Uterus (tissue), 4 donors: ENCODE data around the gene SCYL1. TPM values are rescaled to one million over a fixed set of nuclear protein-coding genes. Genes with fewer than 3 reads are reported as not detected.

Source experiments
- DNase-seq, 2 donors: peaks; one replicate each; pipeline ENCODE4 v3.0.0-alpha.2; 2019 to 2020
- H3K27ac ChIP-seq, 2 donors: fragments of 200-600 bp; sonication (generic); 1 replicate in 1 of 2; 2 replicates in 1 of 2; pipeline ENCODE4 v1.5.1; 2016 to 2018
- H3K27me3 ChIP-seq, 2 donors: fragments of 200-600 bp; sonication (generic); one replicate each; pipeline ENCODE4 v1.5.1; 2018 to 2019; ENCODE audit warnings: control low read depth in 1 of 2
- H3K36me3 ChIP-seq, 2 donors: fragments of 200-600 bp; sonication (generic); one replicate each; pipeline ENCODE4 v1.5.1; 2019; ENCODE audit warnings: control low read depth in 1 of 2
- H3K4me1 ChIP-seq, 2 donors: fragments of 200-600 bp; sonication (generic); one replicate each; pipeline ENCODE4 v1.5.1; 2018 to 2019; ENCODE audit warnings: control low read depth in 1 of 2
- H3K4me3 ChIP-seq, 2 donors: fragments of 200-600 bp; sonication (generic); 1 replicate in 1 of 2; 2 replicates in 1 of 2; pipeline ENCODE4 v1.5.1; 2018 to 2019; ENCODE audit warnings: mild to moderate bottlenecking in 1 of 2
- H3K9me3 ChIP-seq, 2 donors: fragments of 200-600 bp; sonication (generic); one replicate each; pipeline ENCODE4 v1.5.1; 2019; ENCODE audit warnings: control low read depth in 1 of 2
- POLR2A ChIP-seq, 2 donors: fragments of 450-650 bp; IDR thresholded peaks; one replicate each; pipeline ENCODE4 v1.6.1; 2016; ENCODE audit warnings: antibody characterized with exemption in 2 of 2, mild to moderate bottlenecking in 1 of 2, moderate library complexity in 1 of 2
- intact Hi-C: fragments of 100-400 bp; cut with DNase I; formaldehyde crosslinking; loops from one replicate; pipeline ENCODE4 v1.15.1; 2023; ENCODE audit warnings: low total_unique reads
- total RNA-seq, 4 donors: library from RNA; depleted of rRNA in 3 of 4; stranded (reverse); fragments of >200 nt in 3 of 4; gene quantifications; one replicate each; pipeline versions ENCODE4 v1.1.0 to v1.2.4, GENCODE V29; 2014 to 2023
- TF ChIP-seq, protein P1 (sequence below), 4 experiments: fragments of 200-600 bp in 2 of 4; fragments of 450-650 bp in 2 of 4; sonication (generic) in 2 of 4; IDR thresholded peaks; one replicate each; pipeline ENCODE4 v1.5.1; 2016 to 2019; ENCODE audit warnings: antibody characterized with exemption in 4 of 4, mild to moderate bottlenecking in 2 of 4, moderate library complexity in 1 of 4
- donor health status: DM: yes; HTN: yes; CAD: no.

Gene SCYL1
- total RNA-seq, 4 donors from 2014 or later: 28.8 to 101 (median 70.1) TPM

- Histone ChIP-seq H3K36me3 (no peaks in the 10 kb centered on the region), H3K4me3 (peak overlapping the region; percentile 85 to 90), H3K9me3 (no peaks in the 10 kb centered on the region), H3K27me3 (no peaks in the 10 kb centered on the region), H3K27ac (peak overlapping the region; percentile 96 to 97), H3K4me1 (peaks cover 0 to 6% of the 10 kb centered on the region in 2 donors)
- no peak for TF ChIP-seq POLR2A (IDR thresholded peaks at IDR 0.05)
- TF ChIP-seq, protein P1, sequence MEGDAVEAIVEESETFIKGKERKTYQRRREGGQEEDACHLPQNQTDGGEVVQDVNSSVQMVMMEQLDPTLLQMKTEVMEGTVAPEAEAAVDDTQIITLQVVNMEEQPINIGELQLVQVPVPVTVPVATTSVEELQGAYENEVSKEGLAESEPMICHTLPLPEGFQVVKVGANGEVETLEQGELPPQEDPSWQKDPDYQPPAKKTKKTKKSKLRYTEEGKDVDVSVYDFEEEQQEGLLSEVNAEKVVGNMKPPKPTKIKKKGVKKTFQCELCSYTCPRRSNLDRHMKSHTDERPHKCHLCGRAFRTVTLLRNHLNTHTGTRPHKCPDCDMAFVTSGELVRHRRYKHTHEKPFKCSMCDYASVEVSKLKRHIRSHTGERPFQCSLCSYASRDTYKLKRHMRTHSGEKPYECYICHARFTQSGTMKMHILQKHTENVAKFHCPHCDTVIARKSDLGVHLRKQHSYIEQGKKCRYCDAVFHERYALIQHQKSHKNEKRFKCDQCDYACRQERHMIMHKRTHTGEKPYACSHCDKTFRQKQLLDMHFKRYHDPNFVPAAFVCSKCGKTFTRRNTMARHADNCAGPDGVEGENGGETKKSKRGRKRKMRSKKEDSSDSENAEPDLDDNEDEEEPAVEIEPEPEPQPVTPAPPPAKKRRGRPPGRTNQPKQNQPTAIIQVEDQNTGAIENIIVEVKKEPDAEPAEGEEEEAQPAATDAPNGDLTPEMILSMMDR (IDR thresholded peaks at IDR 0.05): no peak
- DNase-seq: no peak
- intact Hi-C loops: no loop called here
Observed at GRCh38 chr11:65501186-65501471, 23.8 kb upstream of the SCYL1 start.

- Histone ChIP-seq H3K27me3 (no peaks in the 10 kb centered on the region), H3K4me1 (peaks cover 0 to 9% of the 10 kb centered on the region in 2 donors), H3K4me3 (peak overlapping the region; percentile 85 to 90), H3K36me3 (no peaks in the 10 kb centered on the region), H3K9me3 (no peaks in the 10 kb centered on the region), H3K27ac (peak overlapping the region; percentile 96 to 97)
- no peak for DNase-seq
- intact Hi-C loops: no loop called here
- TF ChIP-seq, protein P1 (IDR thresholded peaks at IDR 0.05): no peak
- peak; percentile 12 to 32 for TF ChIP-seq POLR2A (IDR thresholded peaks at IDR 0.05)
Observed at GRCh38 chr11:65501472-65502273, 23.2 kb upstream of the SCYL1 start.

DNA sequence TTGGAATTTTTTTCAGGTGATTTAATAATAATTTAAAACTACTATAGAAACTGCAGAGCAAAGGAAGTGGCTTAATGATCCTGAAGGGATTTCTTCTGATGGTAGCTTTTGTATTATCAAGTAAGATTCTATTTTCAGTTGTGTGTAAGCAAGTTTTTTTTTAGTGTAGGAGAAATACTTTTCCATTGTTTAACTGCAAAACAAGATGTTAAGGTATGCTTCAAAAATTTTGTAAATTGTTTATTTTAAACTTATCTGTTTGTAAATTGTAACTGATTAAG lies 22.7 kb upstream of the SCYL1 start:
- Histone ChIP-seq H3K4me1 (peaks cover 0 to 9% of the 10 kb centered on the region in 2 donors), H3K9me3 (no peaks in the 10 kb centered on the region), H3K36me3 (no peaks in the 10 kb centered on the region), H3K4me3 (peak overlapping the region; percentile 85 to 90), H3K27ac (peak overlapping the region; percentile 96 to 97), H3K27me3 (no peaks in the 10 kb centered on the region)
- no peak for DNase-seq
- intact Hi-C loops: no loop called here
- TF ChIP-seq, protein P1 (IDR thresholded peaks at IDR 0.05): no peak
- no peak for TF ChIP-seq POLR2A (IDR thresholded peaks at IDR 0.05)

DNA sequence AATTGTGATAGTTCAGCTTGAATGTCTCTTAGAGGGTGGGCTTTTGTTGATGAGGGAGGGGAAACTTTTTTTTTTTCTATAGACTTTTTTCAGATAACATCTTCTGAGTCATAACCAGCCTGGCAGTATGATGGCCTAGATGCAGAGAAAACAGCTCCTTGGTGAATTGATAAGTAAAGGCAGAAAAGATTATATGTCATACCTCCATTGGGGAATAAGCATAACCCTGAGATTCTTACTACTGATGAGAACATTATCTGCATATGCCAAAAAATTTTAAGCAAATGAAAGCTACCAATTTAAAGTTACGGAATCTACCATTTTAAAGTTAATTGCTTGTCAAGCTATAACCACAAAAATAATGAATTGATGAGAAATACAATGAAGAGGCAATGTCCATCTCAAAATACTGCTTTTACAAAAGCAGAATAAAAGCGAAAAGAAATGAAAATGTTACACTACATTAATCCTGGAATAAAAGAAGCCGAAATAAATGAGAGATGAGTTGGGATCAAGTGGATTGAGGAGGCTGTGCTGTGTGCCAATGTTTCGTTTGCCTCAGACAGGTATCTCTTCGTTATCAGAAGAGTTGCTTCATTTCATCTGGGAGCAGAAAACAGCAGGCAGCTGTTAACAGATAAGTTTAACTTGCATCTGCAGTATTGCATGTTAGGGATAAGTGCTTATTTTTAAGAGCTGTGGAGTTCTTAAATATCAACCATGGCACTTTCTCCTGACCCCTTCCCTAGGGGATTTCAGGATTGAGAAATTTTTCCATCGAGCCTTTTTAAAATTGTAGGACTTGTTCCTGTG lies 22.1 kb upstream of the SCYL1 start:
- Histone ChIP-seq H3K4me1 (peaks cover 0 to 9% of the 10 kb centered on the region in 2 donors), H3K4me3 (peak overlapping the region; percentile 85 to 90), H3K27ac (peak overlapping the region; percentile 96 to 97), H3K9me3 (no peaks in the 10 kb centered on the region), H3K27me3 (no peaks in the 10 kb centered on the region), H3K36me3 (no peaks in the 10 kb centered on the region)
- DNase-seq: peak in 1 of 2 donors; percentile 21
- intact Hi-C loops: no loop called here
- peak in 1 of 2 donors; percentile 29 for TF ChIP-seq POLR2A (IDR thresholded peaks at IDR 0.05)
- TF ChIP-seq, protein P1 (IDR thresholded peaks at IDR 0.05): no peak

GRCh38 chr11:65503368-65503948 lies 21.4 kb upstream of the SCYL1 start:
- Histone ChIP-seq H3K27me3 (no peaks in the 10 kb centered on the region), H3K4me3 (peak overlapping the region; percentile 85 to 90), H3K36me3 (no peaks in the 10 kb centered on the region), H3K9me3 (no peaks in the 10 kb centered on the region), H3K4me1 (peaks cover 0 to 9% of the 10 kb centered on the region in 2 donors), H3K27ac (peak overlapping the region; percentile 96 to 97)
- DNase-seq: no peak
- intact Hi-C loops: no loop called here
- peak in 1 of 2 donors; percentile 19 for TF ChIP-seq POLR2A (IDR thresholded peaks at IDR 0.05)
- TF ChIP-seq, protein P1 (IDR thresholded peaks at IDR 0.05): no peak
